HG02973 (cell line): ENCODE measurements around the gene KIAA0040.
"Not testable (repeated sequence)": the region's sequence is repeated elsewhere in the genome, so short reads cannot be mapped to it uniquely, and the experiment has no call there.

ENCODE experiments used
- ATAC-seq: cut with Tn5 transposase; IDR thresholded peaks from one replicate; pipeline ENCODE4 v1.9.1; 2021; ENCODE audit warnings: moderate library complexity; ENCODE audit not compliant: unreplicated experiment

The KIAA0040 gene

GRCh38 chr1:175108331-175108820 is 84.2 kb downstream of the KIAA0040 start:
- ATAC-seq, result not testable (repeated sequence)
